Gastroesophageal sphincter (tissue), 3 donors: Measurements from ENCODE around the gene MAP3K3.

ENCODE experiments used
- POLR2A ChIP-seq, 2 donors: fragments of 450-650 bp; IDR thresholded peaks; one replicate each; pipeline ENCODE4 v1.6.1; 2017; ENCODE audit warnings: antibody characterized with exemption in 2 of 2, mild to moderate bottlenecking in 2 of 2, moderate library complexity in 1 of 2
- TF ChIP-seq, protein P1 (sequence below), 4 experiments: fragments of 200-600 bp in 2 of 4; fragments of 450-650 bp in 2 of 4; sonication (generic) in 1 of 4; IDR thresholded peaks; one replicate each; pipeline ENCODE4 v1.5.1; 2017 to 2019; ENCODE audit warnings: antibody characterized with exemption in 4 of 4, mild to moderate bottlenecking in 2 of 4, moderate library complexity in 2 of 4

GRCh38 chr17:63680700-63681099 is 58.5 kb downstream of the MAP3K3 start:
- TF ChIP-seq, protein P1, sequence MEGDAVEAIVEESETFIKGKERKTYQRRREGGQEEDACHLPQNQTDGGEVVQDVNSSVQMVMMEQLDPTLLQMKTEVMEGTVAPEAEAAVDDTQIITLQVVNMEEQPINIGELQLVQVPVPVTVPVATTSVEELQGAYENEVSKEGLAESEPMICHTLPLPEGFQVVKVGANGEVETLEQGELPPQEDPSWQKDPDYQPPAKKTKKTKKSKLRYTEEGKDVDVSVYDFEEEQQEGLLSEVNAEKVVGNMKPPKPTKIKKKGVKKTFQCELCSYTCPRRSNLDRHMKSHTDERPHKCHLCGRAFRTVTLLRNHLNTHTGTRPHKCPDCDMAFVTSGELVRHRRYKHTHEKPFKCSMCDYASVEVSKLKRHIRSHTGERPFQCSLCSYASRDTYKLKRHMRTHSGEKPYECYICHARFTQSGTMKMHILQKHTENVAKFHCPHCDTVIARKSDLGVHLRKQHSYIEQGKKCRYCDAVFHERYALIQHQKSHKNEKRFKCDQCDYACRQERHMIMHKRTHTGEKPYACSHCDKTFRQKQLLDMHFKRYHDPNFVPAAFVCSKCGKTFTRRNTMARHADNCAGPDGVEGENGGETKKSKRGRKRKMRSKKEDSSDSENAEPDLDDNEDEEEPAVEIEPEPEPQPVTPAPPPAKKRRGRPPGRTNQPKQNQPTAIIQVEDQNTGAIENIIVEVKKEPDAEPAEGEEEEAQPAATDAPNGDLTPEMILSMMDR (IDR thresholded peaks at IDR 0.05): no peak
- no peak for TF ChIP-seq POLR2A (IDR thresholded peaks at IDR 0.05)
